ENCODE data around the gene KCTD4. TPM values are rescaled to one million over a fixed set of nuclear protein-coding genes. Genes with fewer than 3 reads are reported as not detected.

KCTD4 gene
- polyA plus RNA-seq, 1 donor (not counting 4 experiments of a cell fraction or from before 2014, with no cell fraction given), result 0.39 TPM

GRCh38 chr13:45174478-45174877 lies 26.4 kb downstream of the KCTD4 start:
- H3K4me1 ChIP-seq (ENCODE audit: control insufficient read depth, extremely low read depth, insufficient read depth, low read length), result no peaks in the 10 kb centered on the region
- H3K9ac ChIP-seq (ENCODE audit: control insufficient read depth, extremely low read depth, insufficient read depth, low read length), result no peak overlapping the region
- DNase-seq (ENCODE audit: low read depth, low spot score) (no peak), FAIRE-seq (no peak)
- H3K79me2 ChIP-seq (ENCODE audit: control insufficient read depth, insufficient read depth, low read length), result peaks cover 51% of the 10 kb centered on the region
- H3K4me2 ChIP-seq (ENCODE audit: control insufficient read depth, extremely low read depth, insufficient read depth, low read depth, low read length), result no peak overlapping the region
- H2AFZ ChIP-seq (ENCODE audit: control insufficient read depth, low read length), result no peak overlapping the region
- no peaks in the 10 kb centered on the region for H4K20me1 ChIP-seq (ENCODE audit: control insufficient read depth, extremely low read depth, insufficient read depth, low read length)
- H3K9me1 ChIP-seq (ENCODE audit: control insufficient read depth, extremely low read depth, insufficient read depth, low read length), result no peaks in the 10 kb centered on the region
- H3K27ac ChIP-seq (ENCODE audit: control insufficient read depth, insufficient read depth, low read length), result no peak overlapping the region
- dilution Hi-C loops (cut with MboI; ENCODE audit: extremely low pct_ligation_motif_present, low sequenced_read_pairs), result no loop called here
- H3K4me3 ChIP-seq (ENCODE audit: control insufficient read depth in 2 of 3, extremely low read depth in 1 of 3, insufficient read depth in 2 of 3, low read depth in 1 of 3, low read length in 3 of 3), result no peak overlapping the region
- no peaks in the 10 kb centered on the region for H3K9me3 ChIP-seq (ENCODE audit: control insufficient read depth, low read depth, low read length)
- no peaks in the 10 kb centered on the region for H3K36me3 ChIP-seq (ENCODE audit: control insufficient read depth in 2 of 2, extremely low read depth in 1 of 2, insufficient read depth in 2 of 2, low read length in 2 of 2)
- no peak for TF ChIP-seq EZH2 (IDR thresholded peaks at IDR 0.05; ENCODE audit: low read length)
- TF ChIP-seq CTCF (optimal IDR thresholded peaks at IDR 0.05 in 1 of 3, IDR thresholded peaks at IDR 0.05 in 1 of 3, conservative IDR thresholded peaks at IDR 0.05 in 1 of 3; ENCODE audit: extremely low read depth in 1 of 3, insufficient read depth in 2 of 3, low read length in 3 of 3), result no peak
- H3K27me3 ChIP-seq (ENCODE audit: control insufficient read depth, extremely low read depth, insufficient read depth, low read length), result no peaks in the 10 kb centered on the region

- DNase-seq (ENCODE audit: low read depth, low spot score) (no peak), FAIRE-seq (no peak)
- Histone ChIP-seq H3K27me3 (ENCODE audit: control insufficient read depth, extremely low read depth, insufficient read depth, low read length) (no peaks in the 10 kb centered on the region), H3K27ac (ENCODE audit: control insufficient read depth, insufficient read depth, low read length) (peak overlapping the region; percentile 91), H4K20me1 (ENCODE audit: control insufficient read depth, extremely low read depth, insufficient read depth, low read length) (no peaks in the 10 kb centered on the region), H3K9ac (ENCODE audit: control insufficient read depth, extremely low read depth, insufficient read depth, low read length) (peak overlapping the region; percentile 71), H3K36me3 (ENCODE audit: control insufficient read depth in 2 of 2, extremely low read depth in 1 of 2, insufficient read depth in 2 of 2, low read length in 2 of 2) (peaks cover 5 to 10% of the 10 kb centered on the region in 2 experiments), H3K4me3 (ENCODE audit: control insufficient read depth in 2 of 3, extremely low read depth in 1 of 3, insufficient read depth in 2 of 3, low read depth in 1 of 3, low read length in 3 of 3) (no peak overlapping the region), H3K79me2 (ENCODE audit: control insufficient read depth, insufficient read depth, low read length) (peaks cover 47% of the 10 kb centered on the region), H3K9me1 (ENCODE audit: control insufficient read depth, extremely low read depth, insufficient read depth, low read length) (no peaks in the 10 kb centered on the region), H3K4me1 (ENCODE audit: control insufficient read depth, extremely low read depth, insufficient read depth, low read length) (peaks cover 12% of the 10 kb centered on the region), H3K9me3 (ENCODE audit: control insufficient read depth, low read depth, low read length) (no peaks in the 10 kb centered on the region), H3K4me2 (ENCODE audit: control insufficient read depth, extremely low read depth, insufficient read depth, low read depth, low read length) (peak overlapping the region; percentile 68), H2AFZ (ENCODE audit: control insufficient read depth, low read length) (no peak overlapping the region)
- TF ChIP-seq CTCF (optimal IDR thresholded peaks at IDR 0.05 in 1 of 3, IDR thresholded peaks at IDR 0.05 in 1 of 3, conservative IDR thresholded peaks at IDR 0.05 in 1 of 3; ENCODE audit: extremely low read depth in 1 of 3, insufficient read depth in 2 of 3, low read length in 3 of 3), result no peak
- TF ChIP-seq EZH2 (IDR thresholded peaks at IDR 0.05; ENCODE audit: low read length), result no peak
- dilution Hi-C loops (cut with MboI; ENCODE audit: extremely low pct_ligation_motif_present, low sequenced_read_pairs), result no loop called here
These were observed 32.3 kb downstream of the KCTD4 start for GRCh38 chr13:45168555-45168930.

Data from keratinocyte (primary cell).